HG02759 (cell line): ENCODE data around the gene LBH.

Experiments used
- ATAC-seq: cut with Tn5 transposase; IDR thresholded peaks from one replicate; pipeline ENCODE4 v1.9.1; 2021; ENCODE audit warnings: mild to moderate bottlenecking, moderate library complexity; ENCODE audit not compliant: unreplicated experiment

The LBH gene

GRCh38 chr2:30231212-30231995, at the start of gene LBH:
Gene LBH, plus strand, starts transcription at chr2:30231534. Its CDS starts 205 bp downstream, at chr2:30231739.
- ATAC-seq, result peak; percentile 58

GRCh38 chr2:30184035-30184434, 47.3 kb upstream of the LBH start:
- no peak for ATAC-seq

- ATAC-seq, result no peak
Measured at GRCh38 chr2:30185178-30185577, 46.2 kb upstream of the LBH start.

GRCh38 chr2:30188292-30188691, 43.0 kb upstream of the LBH start:
- ATAC-seq, result no peak

GRCh38 chr2:30190637-30191036, 40.7 kb upstream of the LBH start:
- no peak for ATAC-seq

- no peak for ATAC-seq
Measured at GRCh38 chr2:30191107-30191506, 40.2 kb upstream of the LBH start.

GRCh38 chr2:30191819-30192271, 39.5 kb upstream of the LBH start:
- no peak for ATAC-seq

GRCh38 chr2:30192314-30192713, 39.0 kb upstream of the LBH start:
- ATAC-seq, result no peak

GRCh38 chr2:30193104-30193681, 38.1 kb upstream of the LBH start:
- ATAC-seq, result no peak

- no peak for ATAC-seq
Measured at GRCh38 chr2:30194421-30194820, 36.9 kb upstream of the LBH start.

- no peak for ATAC-seq
Measured at GRCh38 chr2:30195016-30195415, 36.3 kb upstream of the LBH start.

GRCh38 chr2:30197570-30198192, 33.7 kb upstream of the LBH start:
- ATAC-seq, result no peak

GRCh38 chr2:30201990-30202389, 29.3 kb upstream of the LBH start:
- ATAC-seq, result no peak

- ATAC-seq, result no peak
Measured at GRCh38 chr2:30203156-30203555, 28.2 kb upstream of the LBH start.

- ATAC-seq, result no peak
Measured at GRCh38 chr2:30204281-30204680, 27.1 kb upstream of the LBH start.

GRCh38 chr2:30205456-30205855, 25.9 kb upstream of the LBH start:
- no peak for ATAC-seq

- ATAC-seq, result no peak
Measured at GRCh38 chr2:30206461-30207430, 24.6 kb upstream of the LBH start.

GRCh38 chr2:30208453-30208852, 22.9 kb upstream of the LBH start:
- no peak for ATAC-seq

- no peak for ATAC-seq
Measured at GRCh38 chr2:30209227-30209626, 22.1 kb upstream of the LBH start.

GRCh38 chr2:30213326-30213725, 18.0 kb upstream of the LBH start:
- ATAC-seq, result no peak

- ATAC-seq, result no peak
Measured at GRCh38 chr2:30213907-30214463, 17.3 kb upstream of the LBH start.
